ENCODE measurements around the gene KLRD1.
A peak's percentile ranks its signal among the peaks of the same experiment; 100 is the strongest.

The KLRD1 gene

GRCh38 chr12:10354502-10354901 is 46.8 kb downstream of the KLRD1 start:
- Histone ChIP-seq H3K4me1 (ENCODE audit: control insufficient read depth in 2 of 2, insufficient read depth in 1 of 2, low read depth in 1 of 2, low read length in 2 of 2) (peaks cover 0 to 3% of the 10 kb centered on the region in 2 donors), H3K9me3 (replicated peaks in 1 of 2; ENCODE audit: control insufficient read depth in 2 of 2, insufficient read depth in 1 of 2, low read depth in 1 of 2, low read length in 2 of 2) (no peaks in the 10 kb centered on the region), H3K4ac (ENCODE audit: low read length) (no peak overlapping the region), H3K79me1 (ENCODE audit: low read depth, low read length) (no peaks in the 10 kb centered on the region), H3K14ac (ENCODE audit: low read length) (no peak overlapping the region), H3K36me3 (replicated peaks in 1 of 2; ENCODE audit: control insufficient read depth in 2 of 2, insufficient read depth in 2 of 2, low read length in 2 of 2) (no peaks in the 10 kb centered on the region), H4K8ac (ENCODE audit: low read depth, low read length) (no peak overlapping the region), H2BK120ac (ENCODE audit: low read depth, low read length) (no peak overlapping the region), H2AFZ (ENCODE audit: low read length) (peak overlapping the region; percentile 29), H4K91ac (ENCODE audit: low read depth, low read length, poor library complexity) (no peak overlapping the region), H3K18ac (ENCODE audit: low read length) (no peak overlapping the region), H2AK5ac (ENCODE audit: low read depth, low read length) (no peak overlapping the region), H2BK12ac (ENCODE audit: low read length) (no peak overlapping the region), H3K4me2 (ENCODE audit: insufficient read depth, low read length, poor library complexity, severe bottlenecking) (no peak overlapping the region), H3K23ac (ENCODE audit: low read depth, low read length, poor library complexity) (no peak overlapping the region), H2BK15ac (ENCODE audit: low read length) (no peak overlapping the region), H3K9ac (ENCODE audit: low read depth, low read length, poor library complexity) (no peak overlapping the region), H2BK5ac (ENCODE audit: low read length) (no peak overlapping the region), H3K27me3 (ENCODE audit: control insufficient read depth in 3 of 3, insufficient read depth in 3 of 3, low read depth in 1 of 3, low read length in 3 of 3) (no peaks in the 10 kb centered on the region), H3K27ac (replicated peaks; ENCODE audit: low read length) (no peak overlapping the region), H3K4me3 (ENCODE audit: low read length in 2 of 2) (no peak overlapping the region)
- DNase-seq (ENCODE audit: low spot score): no peak
- WGBS, 2 donors (ENCODE audit: extremely low coverage in 2 of 2, insufficient read length in 2 of 2, insufficient replicate concordance in 1 of 2): no CpG with 5 or more reads among the region's 2 CpGs

DNA sequence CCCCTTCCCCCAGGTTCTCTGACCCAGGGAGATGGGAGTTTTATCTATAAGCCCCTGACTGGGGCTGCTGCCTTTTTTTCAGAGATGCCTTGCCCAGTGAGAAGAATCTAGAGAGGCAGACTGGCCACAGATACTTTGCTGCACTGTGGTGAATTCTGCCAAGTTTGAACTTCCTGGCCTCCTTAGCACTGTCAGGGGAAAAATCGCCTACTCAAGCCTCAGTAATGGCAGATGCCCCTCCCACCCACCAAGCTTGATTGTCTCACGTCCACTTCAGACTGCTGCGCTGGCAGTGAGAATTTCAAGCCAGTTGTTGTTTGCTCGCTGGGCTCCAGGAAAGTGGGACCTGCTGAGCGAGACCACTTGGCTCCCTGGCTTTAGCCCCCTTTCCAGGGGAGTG is 50.5 kb downstream of the KLRD1 start:
- no peak overlapping the region for H3K23ac ChIP-seq (ENCODE audit: low read depth, low read length, poor library complexity)
- no peak overlapping the region for H3K4me2 ChIP-seq (ENCODE audit: insufficient read depth, low read length, poor library complexity, severe bottlenecking)
- no peak overlapping the region for H3K18ac ChIP-seq (ENCODE audit: low read length)
- no peak overlapping the region for H3K4me3 ChIP-seq (ENCODE audit: low read length in 2 of 2)
- DNase-seq (ENCODE audit: low spot score): no peak
- WGBS, 2 donors (ENCODE audit: extremely low coverage in 2 of 2, insufficient read length in 2 of 2, insufficient replicate concordance in 1 of 2): no CpG with 5 or more reads among the region's 5 CpGs
- H3K79me1 ChIP-seq (ENCODE audit: low read depth, low read length): no peaks in the 10 kb centered on the region
- no peaks in the 10 kb centered on the region for H3K27me3 ChIP-seq (ENCODE audit: control insufficient read depth in 3 of 3, insufficient read depth in 3 of 3, low read depth in 1 of 3, low read length in 3 of 3)
- peak overlapping the region; percentile 66 for H2AFZ ChIP-seq (ENCODE audit: low read length)
- no peak overlapping the region for H2AK5ac ChIP-seq (ENCODE audit: low read depth, low read length)
- H3K9ac ChIP-seq (ENCODE audit: low read depth, low read length, poor library complexity): no peak overlapping the region
- H3K4me1 ChIP-seq (ENCODE audit: control insufficient read depth in 2 of 2, insufficient read depth in 1 of 2, low read depth in 1 of 2, low read length in 2 of 2): peaks cover 0 to 7% of the 10 kb centered on the region in 2 donors
- no peak overlapping the region for H4K91ac ChIP-seq (ENCODE audit: low read depth, low read length, poor library complexity)
- H2BK15ac ChIP-seq (ENCODE audit: low read length): no peak overlapping the region
- H2BK12ac ChIP-seq (ENCODE audit: low read length): no peak overlapping the region
- no peaks in the 10 kb centered on the region for H3K36me3 ChIP-seq (replicated peaks in 1 of 2; ENCODE audit: control insufficient read depth in 2 of 2, insufficient read depth in 2 of 2, low read length in 2 of 2)
- H2BK120ac ChIP-seq (ENCODE audit: low read depth, low read length): no peak overlapping the region
- H3K9me3 ChIP-seq (replicated peaks in 1 of 2; ENCODE audit: control insufficient read depth in 2 of 2, insufficient read depth in 1 of 2, low read depth in 1 of 2, low read length in 2 of 2): peaks cover 0 to 4% of the 10 kb centered on the region in 2 donors
- no peak overlapping the region for H2BK5ac ChIP-seq (ENCODE audit: low read length)
- no peak overlapping the region for H3K14ac ChIP-seq (ENCODE audit: low read length)
- H4K8ac ChIP-seq (ENCODE audit: low read depth, low read length): no peak overlapping the region
- H3K27ac ChIP-seq (replicated peaks; ENCODE audit: low read length): no peak overlapping the region
- H3K4ac ChIP-seq (ENCODE audit: low read length): no peak overlapping the region

DNA sequence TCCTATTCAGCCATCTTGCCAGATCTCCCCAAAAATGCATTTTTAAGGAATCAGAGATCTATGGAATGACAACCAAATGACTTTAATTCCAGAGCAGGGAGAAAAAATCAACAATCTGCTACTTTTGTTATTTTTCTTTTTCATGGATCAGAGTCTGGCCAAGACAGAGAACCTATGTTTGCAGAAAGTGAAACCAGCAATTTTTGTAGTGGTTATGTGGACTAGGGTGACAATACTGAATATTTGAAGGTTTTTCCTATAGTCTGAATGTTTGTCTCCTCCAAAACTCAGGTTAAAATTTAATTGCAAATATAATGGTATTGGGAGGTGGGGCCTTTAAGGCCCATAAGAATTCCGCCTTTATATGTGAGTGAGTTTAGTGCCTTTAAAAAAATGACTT is 51.3 kb downstream of the KLRD1 start:
- H3K18ac ChIP-seq (ENCODE audit: low read length): no peak overlapping the region
- peaks cover 0 to 4% of the 10 kb centered on the region in 2 donors for H3K9me3 ChIP-seq (replicated peaks in 1 of 2; ENCODE audit: control insufficient read depth in 2 of 2, insufficient read depth in 1 of 2, low read depth in 1 of 2, low read length in 2 of 2)
- no peak overlapping the region for H3K9ac ChIP-seq (ENCODE audit: low read depth, low read length, poor library complexity)
- H3K27ac ChIP-seq (replicated peaks; ENCODE audit: low read length): no peak overlapping the region
- no peaks in the 10 kb centered on the region for H3K79me1 ChIP-seq (ENCODE audit: low read depth, low read length)
- H3K27me3 ChIP-seq (ENCODE audit: control insufficient read depth in 3 of 3, insufficient read depth in 3 of 3, low read depth in 1 of 3, low read length in 3 of 3): no peaks in the 10 kb centered on the region
- H2BK120ac ChIP-seq (ENCODE audit: low read depth, low read length): no peak overlapping the region
- H2AFZ ChIP-seq (ENCODE audit: low read length): no peak overlapping the region
- no peak overlapping the region for H2BK15ac ChIP-seq (ENCODE audit: low read length)
- H3K36me3 ChIP-seq (replicated peaks in 1 of 2; ENCODE audit: control insufficient read depth in 2 of 2, insufficient read depth in 2 of 2, low read length in 2 of 2): no peaks in the 10 kb centered on the region
- peaks cover under 1 to 10% of the 10 kb centered on the region in 2 donors for H3K4me1 ChIP-seq (ENCODE audit: control insufficient read depth in 2 of 2, insufficient read depth in 1 of 2, low read depth in 1 of 2, low read length in 2 of 2)
- no peak overlapping the region for H4K91ac ChIP-seq (ENCODE audit: low read depth, low read length, poor library complexity)
- H4K8ac ChIP-seq (ENCODE audit: low read depth, low read length): no peak overlapping the region
- no peak overlapping the region for H3K4me3 ChIP-seq (ENCODE audit: low read length in 2 of 2)
- no CpG with 5 or more reads among the region's 1 CpG for WGBS, 2 donors (ENCODE audit: extremely low coverage in 2 of 2, insufficient read length in 2 of 2, insufficient replicate concordance in 1 of 2)
- no peak overlapping the region for H2BK5ac ChIP-seq (ENCODE audit: low read length)
- no peak for DNase-seq (ENCODE audit: low spot score)
- H3K14ac ChIP-seq (ENCODE audit: low read length): no peak overlapping the region
- no peak overlapping the region for H3K4ac ChIP-seq (ENCODE audit: low read length)
- H3K23ac ChIP-seq (ENCODE audit: low read depth, low read length, poor library complexity): no peak overlapping the region
- no peak overlapping the region for H3K4me2 ChIP-seq (ENCODE audit: insufficient read depth, low read length, poor library complexity, severe bottlenecking)
- H2AK5ac ChIP-seq (ENCODE audit: low read depth, low read length): no peak overlapping the region
- no peak overlapping the region for H2BK12ac ChIP-seq (ENCODE audit: low read length)

DNA sequence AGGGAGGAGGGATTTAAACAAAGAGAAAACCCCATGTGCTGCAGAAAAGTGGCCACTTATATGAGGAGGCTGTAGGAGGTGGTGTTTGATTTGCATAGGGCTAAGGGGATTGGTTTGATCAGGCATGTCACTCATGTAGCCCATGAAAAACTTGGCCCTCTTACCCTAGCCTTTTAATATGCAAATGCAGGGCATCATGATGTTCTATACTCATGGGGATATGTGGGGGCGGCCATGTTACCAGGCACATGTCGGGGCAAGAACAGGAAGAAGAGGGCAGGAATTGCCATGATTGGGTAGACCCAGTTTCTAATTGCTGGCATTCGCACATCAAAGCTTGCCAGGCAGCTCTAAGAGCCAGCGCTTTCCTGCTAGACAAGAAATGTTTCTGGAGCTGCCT is 53.4 kb downstream of the KLRD1 start:
- Histone ChIP-seq H4K91ac (ENCODE audit: low read depth, low read length, poor library complexity) (no peak overlapping the region), H3K4ac (ENCODE audit: low read length) (no peak overlapping the region), H4K8ac (ENCODE audit: low read depth, low read length) (no peak overlapping the region), H3K4me3 (ENCODE audit: low read length in 2 of 2) (no peak overlapping the region), H3K23ac (ENCODE audit: low read depth, low read length, poor library complexity) (no peak overlapping the region), H3K9me3 (replicated peaks in 1 of 2; ENCODE audit: control insufficient read depth in 2 of 2, insufficient read depth in 1 of 2, low read depth in 1 of 2, low read length in 2 of 2) (peaks cover 0 to 4% of the 10 kb centered on the region in 2 donors), H3K9ac (ENCODE audit: low read depth, low read length, poor library complexity) (no peak overlapping the region), H2BK12ac (ENCODE audit: low read length) (no peak overlapping the region), H3K36me3 (replicated peaks in 1 of 2; ENCODE audit: control insufficient read depth in 2 of 2, insufficient read depth in 2 of 2, low read length in 2 of 2) (no peaks in the 10 kb centered on the region), H2AFZ (ENCODE audit: low read length) (peak overlapping the region; percentile 19), H3K4me1 (ENCODE audit: control insufficient read depth in 2 of 2, insufficient read depth in 1 of 2, low read depth in 1 of 2, low read length in 2 of 2) (peaks cover 7 to 26% of the 10 kb centered on the region in 2 donors), H2BK15ac (ENCODE audit: low read length) (no peak overlapping the region), H2BK120ac (ENCODE audit: low read depth, low read length) (no peak overlapping the region), H2BK5ac (ENCODE audit: low read length) (no peak overlapping the region), H3K18ac (ENCODE audit: low read length) (no peak overlapping the region), H3K27me3 (ENCODE audit: control insufficient read depth in 3 of 3, insufficient read depth in 3 of 3, low read depth in 1 of 3, low read length in 3 of 3) (no peaks in the 10 kb centered on the region), H3K4me2 (ENCODE audit: insufficient read depth, low read length, poor library complexity, severe bottlenecking) (no peak overlapping the region), H2AK5ac (ENCODE audit: low read depth, low read length) (no peak overlapping the region), H3K14ac (ENCODE audit: low read length) (no peak overlapping the region), H3K27ac (replicated peaks; ENCODE audit: low read length) (no peak overlapping the region), H3K79me1 (ENCODE audit: low read depth, low read length) (no peaks in the 10 kb centered on the region)
- no CpG with 5 or more reads among the region's 4 CpGs for WGBS, 2 donors (ENCODE audit: extremely low coverage in 2 of 2, insufficient read length in 2 of 2, insufficient replicate concordance in 1 of 2)
- DNase-seq (ENCODE audit: low spot score): no peak
